ENCODE data around the gene STXBP2.

DNA sequence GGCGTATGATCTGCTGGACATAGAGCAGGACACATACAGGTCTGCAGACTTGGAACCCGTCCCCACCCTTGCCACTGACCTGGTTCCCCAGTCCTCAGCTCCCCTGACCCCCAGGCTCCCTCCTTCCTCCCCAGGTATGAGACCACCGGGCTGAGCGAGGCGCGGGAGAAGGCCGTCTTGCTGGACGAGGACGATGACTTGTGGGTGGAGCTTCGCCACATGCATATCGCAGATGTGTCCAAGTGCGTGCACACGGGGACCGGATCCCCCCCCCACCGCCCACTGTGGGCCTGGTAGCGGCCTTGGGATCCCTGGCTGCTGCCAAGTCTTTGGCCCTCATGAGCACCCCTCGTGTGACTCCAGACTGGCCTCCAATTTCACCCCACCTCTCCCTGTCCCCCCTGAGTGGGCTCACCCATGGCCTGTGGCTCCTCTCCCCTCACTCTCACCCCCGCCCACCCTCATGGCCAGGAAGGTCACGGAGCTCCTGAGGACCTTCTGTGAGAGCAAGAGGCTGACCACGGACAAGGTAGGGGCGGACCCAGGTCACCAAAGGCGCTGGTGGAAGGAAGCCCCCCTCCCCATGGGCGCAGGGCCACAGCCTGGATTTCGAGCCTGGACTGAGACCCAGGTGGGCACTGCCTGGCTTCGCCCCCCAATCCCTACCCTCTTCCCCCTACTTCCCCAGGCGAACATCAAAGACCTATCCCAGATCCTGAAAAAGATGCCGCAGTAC is 5.6 kb downstream of the STXBP2 start:
- TF ChIP-seq POLR2A (IDR thresholded peaks at IDR 0.05) = no peak
- TF ChIP-seq, protein P1, sequence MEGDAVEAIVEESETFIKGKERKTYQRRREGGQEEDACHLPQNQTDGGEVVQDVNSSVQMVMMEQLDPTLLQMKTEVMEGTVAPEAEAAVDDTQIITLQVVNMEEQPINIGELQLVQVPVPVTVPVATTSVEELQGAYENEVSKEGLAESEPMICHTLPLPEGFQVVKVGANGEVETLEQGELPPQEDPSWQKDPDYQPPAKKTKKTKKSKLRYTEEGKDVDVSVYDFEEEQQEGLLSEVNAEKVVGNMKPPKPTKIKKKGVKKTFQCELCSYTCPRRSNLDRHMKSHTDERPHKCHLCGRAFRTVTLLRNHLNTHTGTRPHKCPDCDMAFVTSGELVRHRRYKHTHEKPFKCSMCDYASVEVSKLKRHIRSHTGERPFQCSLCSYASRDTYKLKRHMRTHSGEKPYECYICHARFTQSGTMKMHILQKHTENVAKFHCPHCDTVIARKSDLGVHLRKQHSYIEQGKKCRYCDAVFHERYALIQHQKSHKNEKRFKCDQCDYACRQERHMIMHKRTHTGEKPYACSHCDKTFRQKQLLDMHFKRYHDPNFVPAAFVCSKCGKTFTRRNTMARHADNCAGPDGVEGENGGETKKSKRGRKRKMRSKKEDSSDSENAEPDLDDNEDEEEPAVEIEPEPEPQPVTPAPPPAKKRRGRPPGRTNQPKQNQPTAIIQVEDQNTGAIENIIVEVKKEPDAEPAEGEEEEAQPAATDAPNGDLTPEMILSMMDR (IDR thresholded peaks at IDR 0.05) = no peak

Data from thyroid gland (tissue), 4 donors.